Activated CD4-positive, alpha-beta T cell treated with anti-CD3 and anti-CD28 coated beads, Interleukin-2, amount 10 ng/mL, durations not matched to agents 24 days and 14 days (primary cell): ENCODE results near the gene ANKRD44. TPM values are rescaled to one million over a fixed set of nuclear protein-coding genes. Genes with fewer than 3 reads are reported as not detected.
A peak's percentile ranks its signal among the peaks of the same experiment; 100 is the strongest.

Source experiments
- DNase-seq: peaks from one replicate; pipeline ENCODE4 v3.0.0; 2022
- H3K27ac Mint-ChIP-seq: one replicate; pipeline ENCODE4 v1.8.0; 2022; ENCODE audit warnings: mild to moderate bottlenecking, mixed read lengths
- H3K27me3 Mint-ChIP-seq: one replicate; pipeline ENCODE4 v1.8.0; 2022; ENCODE audit warnings: mixed read lengths
- H3K36me3 Mint-ChIP-seq: one replicate; pipeline ENCODE4 v1.8.0; 2022; ENCODE audit warnings: low read depth, mild to moderate bottlenecking, mixed read lengths
- H3K4me1 Mint-ChIP-seq: one replicate; pipeline ENCODE4 v1.8.0; 2021; ENCODE audit warnings: mixed read lengths
- H3K4me3 Mint-ChIP-seq: one replicate; pipeline ENCODE4 v1.8.0; 2022; ENCODE audit warnings: mild to moderate bottlenecking, moderate library complexity, mixed read lengths
- H3K9me3 Mint-ChIP-seq: one replicate; pipeline ENCODE4 v1.8.0; 2021; ENCODE audit warnings: mixed read lengths
- intact Hi-C: fragments of 100-400 bp; cut with micrococcal nuclease; formaldehyde crosslinking; loops from one replicate; pipeline ENCODE4 v1.15.1; 2023
- total RNA-seq: library from RNA; stranded (reverse); gene quantifications from 2 replicates; pipeline ENCODE4 v1.2.3, GENCODE V29; 2022

ANKRD44 gene
- total RNA-seq, 1 donor from 2014 or later: 147 TPM

- peaks cover 25% of the 10 kb centered on the region for H3K36me3 Mint-ChIP-seq
- no peaks in the 10 kb centered on the region for H3K9me3 Mint-ChIP-seq
- peak overlapping the region; percentile 90 for H3K4me3 Mint-ChIP-seq
- intact Hi-C loops: loop anchor here (1.0 to 10.0 kb wide), 12 partner anchors 12 to 1764 kb away; partner anchors contain the start of genes COQ10B and PGAP1
- peaks cover 58% of the 10 kb centered on the region for H3K4me1 Mint-ChIP-seq
- H3K27ac Mint-ChIP-seq: peak overlapping the region; percentile 91
- DNase-seq: no peak
- no peaks in the 10 kb centered on the region for H3K27me3 Mint-ChIP-seq
These were observed 1.4 kb downstream of the ANKRD44 start for GRCh38 chr2:197308996-197309690.

GRCh38 chr2:197308585-197308984, 2.0 kb downstream of the ANKRD44 start:
- H3K27me3 Mint-ChIP-seq: no peaks in the 10 kb centered on the region
- H3K4me1 Mint-ChIP-seq: peaks cover 61% of the 10 kb centered on the region
- intact Hi-C loops: loop anchor here (1.0 to 10.0 kb wide), 11 partner anchors 11 to 1764 kb away; partner anchors contain the start of gene PGAP1
- peaks cover 25% of the 10 kb centered on the region for H3K36me3 Mint-ChIP-seq
- no peaks in the 10 kb centered on the region for H3K9me3 Mint-ChIP-seq
- peak; percentile 76 for DNase-seq
- H3K4me3 Mint-ChIP-seq: peak overlapping the region; percentile 90
- H3K27ac Mint-ChIP-seq: peak overlapping the region; percentile 91

- H3K4me3 Mint-ChIP-seq: peak overlapping the region; percentile 90
- peak overlapping the region; percentile 91 for H3K27ac Mint-ChIP-seq
- H3K27me3 Mint-ChIP-seq: no peaks in the 10 kb centered on the region
- intact Hi-C loops: loop anchor here (1.0 to 10.0 kb wide), 11 partner anchors 11 to 1763 kb away; partner anchors contain the start of gene PGAP1
- H3K36me3 Mint-ChIP-seq: peaks cover 26% of the 10 kb centered on the region
- no peaks in the 10 kb centered on the region for H3K9me3 Mint-ChIP-seq
- peaks cover 63% of the 10 kb centered on the region for H3K4me1 Mint-ChIP-seq
- peak; percentile 89 for DNase-seq
These were observed 2.6 kb downstream of the ANKRD44 start for GRCh38 chr2:197307933-197308521.

DNA sequence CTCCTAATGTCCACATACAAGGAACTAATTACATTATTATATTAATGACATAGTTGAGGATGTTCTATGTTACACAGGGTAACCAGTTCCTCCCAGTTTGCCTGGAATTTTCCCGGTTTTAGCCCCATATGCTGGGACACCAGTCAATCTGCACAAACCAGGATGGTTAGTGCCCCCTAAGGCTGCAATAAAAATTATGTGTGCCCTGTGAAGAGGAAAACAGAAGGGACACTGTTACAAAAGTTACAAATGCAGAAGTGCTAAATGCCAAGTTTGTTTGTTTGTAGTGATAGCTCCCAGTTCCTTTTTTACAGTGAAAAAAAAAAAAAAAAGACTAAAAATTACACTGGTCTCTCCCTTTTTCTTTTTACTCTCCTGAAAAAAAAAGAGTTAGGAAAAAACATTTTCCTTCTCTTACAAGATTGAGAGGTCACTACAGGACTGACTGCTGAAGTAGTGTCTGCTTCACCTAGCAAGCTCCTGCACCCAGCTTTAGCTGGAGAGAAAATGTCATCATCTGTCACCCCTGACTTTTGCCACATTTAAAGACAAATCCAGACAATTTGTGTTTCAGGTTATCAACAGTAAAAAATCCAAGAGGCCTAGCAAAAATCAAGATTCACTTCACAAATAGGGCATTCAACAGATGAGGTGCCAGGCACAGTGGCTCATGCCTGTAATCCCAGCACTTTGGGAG, 3.2 kb downstream of the ANKRD44 start:
- peaks cover 31% of the 10 kb centered on the region for H3K36me3 Mint-ChIP-seq
- intact Hi-C loops: loop anchor here (5.0 to 10.0 kb wide), 4 partner anchors 125 to 1763 kb away; partner anchors contain the start of gene PGAP1
- peak overlapping the region; percentile 91 for H3K27ac Mint-ChIP-seq
- H3K4me3 Mint-ChIP-seq: peak overlapping the region; percentile 90
- no peaks in the 10 kb centered on the region for H3K9me3 Mint-ChIP-seq
- no peak for DNase-seq
- no peaks in the 10 kb centered on the region for H3K27me3 Mint-ChIP-seq
- H3K4me1 Mint-ChIP-seq: peaks cover 66% of the 10 kb centered on the region

DNA sequence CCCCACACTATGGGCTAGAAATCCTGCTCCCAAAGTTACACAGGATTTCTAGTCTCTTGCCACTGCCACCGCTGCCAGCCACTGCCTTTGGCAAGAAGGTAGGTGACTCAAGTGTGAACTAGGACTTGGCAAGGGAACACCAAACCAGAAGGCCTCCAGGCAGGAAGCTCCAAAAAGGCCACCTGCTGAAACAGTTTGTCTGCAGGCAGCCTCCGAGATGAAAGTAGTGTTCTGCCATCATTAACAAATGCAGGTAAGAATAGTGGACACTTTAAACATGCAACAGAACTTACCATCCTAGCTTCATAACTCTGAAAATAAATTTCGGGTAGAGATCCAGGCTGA, 3.9 kb downstream of the ANKRD44 start:
- peak; percentile 79 for DNase-seq
- Mint-ChIP-seq H3K27me3 (no peaks in the 10 kb centered on the region), H3K4me3 (peak overlapping the region; percentile 90), H3K27ac (peak overlapping the region; percentile 91), H3K36me3 (peaks cover 36% of the 10 kb centered on the region), H3K4me1 (peaks cover 65% of the 10 kb centered on the region), H3K9me3 (no peaks in the 10 kb centered on the region)
- intact Hi-C loops: loop anchor here (5.0 to 10.0 kb wide), 4 partner anchors 126 to 1762 kb away; partner anchors contain the start of gene PGAP1

DNA sequence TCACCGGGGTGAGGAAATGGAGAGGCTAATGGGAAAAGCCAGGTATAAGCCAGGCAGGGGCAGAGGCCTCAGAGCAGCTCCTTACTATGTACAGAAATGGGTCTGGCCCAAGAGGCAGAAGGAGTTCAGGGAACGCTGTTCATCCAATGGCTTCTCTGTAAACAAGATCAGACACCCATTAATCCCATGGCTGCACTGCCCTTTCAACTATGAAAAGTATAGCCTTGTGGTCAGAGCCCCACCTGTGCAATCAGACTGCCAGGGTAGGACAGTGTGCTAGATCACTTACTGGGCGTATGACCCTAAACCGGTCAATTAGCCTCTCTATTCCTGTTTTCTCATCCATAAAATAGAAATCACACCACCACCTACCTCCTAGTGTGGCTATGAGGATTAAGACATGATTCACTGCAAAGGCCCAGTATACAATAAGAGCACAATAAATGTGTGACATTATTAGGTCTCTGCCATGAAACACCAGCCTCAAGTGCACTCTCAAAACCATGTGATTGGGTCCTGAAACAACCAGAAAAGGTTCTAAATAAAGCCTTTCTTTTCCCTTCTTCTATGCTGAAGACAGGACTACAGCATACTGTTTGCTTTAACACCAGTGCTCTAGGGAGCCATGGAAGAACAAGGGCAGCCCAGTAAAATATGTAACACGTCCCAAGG, 4.4 kb downstream of the ANKRD44 start:
- Mint-ChIP-seq H3K9me3 (no peaks in the 10 kb centered on the region), H3K27me3 (no peaks in the 10 kb centered on the region), H3K4me3 (peak overlapping the region; percentile 90), H3K36me3 (peaks cover 39% of the 10 kb centered on the region), H3K27ac (peak overlapping the region; percentile 91), H3K4me1 (peaks cover 64% of the 10 kb centered on the region)
- peak; percentile 67 for DNase-seq
- intact Hi-C loops: loop anchor here (5.0 to 10.0 kb wide), 4 partner anchors 126 to 1761 kb away; partner anchors contain the start of gene PGAP1

DNA sequence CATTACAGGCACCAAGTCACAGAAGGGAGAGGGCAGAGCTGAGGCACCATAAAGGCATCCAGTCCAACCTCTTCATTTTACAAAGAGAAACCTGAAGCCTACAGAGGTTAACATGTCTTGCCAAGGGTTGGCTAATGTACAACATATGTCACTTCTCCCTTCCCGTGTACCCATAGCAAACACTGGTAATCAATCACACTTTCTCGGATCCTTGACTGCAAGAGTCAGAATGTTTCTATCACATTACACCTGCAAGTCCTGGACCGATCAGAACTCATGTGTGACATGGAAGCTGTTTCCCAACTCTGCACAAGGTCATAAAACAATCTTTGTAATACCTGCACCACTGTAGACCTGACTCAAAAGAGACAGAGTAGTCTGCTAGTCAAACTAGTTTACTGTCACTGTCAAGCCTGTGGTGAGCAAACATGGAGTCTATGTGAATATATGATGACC, 6.0 kb downstream of the ANKRD44 start:
- Mint-ChIP-seq H3K27ac (peak overlapping the region; percentile 91), H3K9me3 (no peaks in the 10 kb centered on the region), H3K27me3 (no peaks in the 10 kb centered on the region), H3K36me3 (peaks cover 46% of the 10 kb centered on the region), H3K4me1 (peaks cover 72% of the 10 kb centered on the region), H3K4me3 (peak overlapping the region; percentile 90)
- DNase-seq: peak; percentile 77
- intact Hi-C loops: loop anchor here (1.0 to 10.0 kb wide), 5 partner anchors 10 to 1760 kb away; partner anchors contain the start of gene PGAP1

DNA sequence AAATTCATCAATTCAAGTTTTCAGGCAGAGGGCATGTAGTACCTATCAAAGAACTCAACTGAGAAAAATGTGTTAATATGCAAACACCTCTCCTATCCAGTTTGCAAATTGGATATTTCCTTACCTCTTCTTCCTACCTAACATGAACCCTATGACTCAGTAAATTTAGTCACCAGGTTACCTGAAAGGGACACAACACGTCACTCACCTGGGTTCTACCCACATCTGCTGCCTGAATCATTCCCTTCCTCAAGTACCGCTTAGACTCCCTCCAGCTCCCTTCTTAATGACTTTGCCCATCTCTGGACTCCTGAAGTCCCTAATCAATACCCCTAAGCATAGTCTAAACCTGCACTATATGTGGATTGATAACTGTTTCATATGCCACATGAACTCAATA, 10.4 kb downstream of the ANKRD44 start:
- Mint-ChIP-seq H3K4me3 (peak overlapping the region; percentile 3), H3K4me1 (peaks cover 77% of the 10 kb centered on the region), H3K27ac (peak overlapping the region; percentile 59), H3K27me3 (no peaks in the 10 kb centered on the region), H3K9me3 (peaks cover 5% of the 10 kb centered on the region), H3K36me3 (peaks cover 60% of the 10 kb centered on the region)
- no peak for DNase-seq
- intact Hi-C loops: loop anchor here (10.0 kb wide), 1 partner anchor 1755 kb away; no protein-coding TSS in a partner anchor

DNA sequence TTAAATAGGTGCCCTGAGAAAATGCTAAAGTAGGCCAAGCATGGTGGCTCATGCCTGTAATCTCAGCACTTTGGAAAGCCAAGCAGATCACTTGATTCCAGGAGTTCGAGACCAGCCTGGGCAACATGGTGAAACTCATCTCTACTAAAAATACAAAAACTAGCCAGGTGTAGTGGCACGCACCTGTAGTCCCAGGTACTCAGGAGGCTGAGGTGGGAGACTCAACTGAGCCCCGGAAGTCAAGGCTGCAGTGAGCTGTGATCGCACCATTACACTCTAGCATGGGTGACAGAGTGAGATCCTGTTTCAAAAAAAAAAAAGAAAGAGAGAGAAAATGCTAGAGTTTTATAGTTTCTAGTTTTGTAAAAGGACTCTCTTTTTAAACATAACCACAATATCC, 12.0 kb downstream of the ANKRD44 start:
- H3K27me3 Mint-ChIP-seq: no peaks in the 10 kb centered on the region
- peak overlapping the region; percentile 67 for H3K4me3 Mint-ChIP-seq
- peak; percentile 72 for DNase-seq
- intact Hi-C loops: loop anchor here (1.0 kb wide), 1 partner anchor 11 kb away; no protein-coding TSS in a partner anchor
- peak overlapping the region; percentile 90 for H3K27ac Mint-ChIP-seq
- peaks cover 5% of the 10 kb centered on the region for H3K9me3 Mint-ChIP-seq
- peaks cover 80% of the 10 kb centered on the region for H3K4me1 Mint-ChIP-seq
- peaks cover 57% of the 10 kb centered on the region for H3K36me3 Mint-ChIP-seq

GRCh38 chr2:197297772-197298318, 12.7 kb downstream of the ANKRD44 start:
- peak overlapping the region; percentile 67 for H3K4me3 Mint-ChIP-seq
- peaks cover 54% of the 10 kb centered on the region for H3K36me3 Mint-ChIP-seq

GRCh38 chr2:197297266-197297665, 13.3 kb downstream of the ANKRD44 start:
- Mint-ChIP-seq H3K4me1 (peaks cover 83% of the 10 kb centered on the region), H3K36me3 (peaks cover 52% of the 10 kb centered on the region), H3K4me3 (peak overlapping the region; percentile 78), H3K27me3 (no peaks in the 10 kb centered on the region), H3K27ac (peak overlapping the region; percentile 90), H3K9me3 (peaks cover 5% of the 10 kb centered on the region)
- no peak for DNase-seq
- intact Hi-C loops: loop anchor here (1.0 kb wide), 1 partner anchor 11 kb away; no protein-coding TSS in a partner anchor

More at GRCh38 chr2:197297772-197298318, 12.7 kb downstream of the ANKRD44 start:
- Mint-ChIP-seq H3K4me1 (peaks cover 83% of the 10 kb centered on the region), H3K27me3 (no peaks in the 10 kb centered on the region), H3K27ac (peak overlapping the region; percentile 90), H3K9me3 (peaks cover 5% of the 10 kb centered on the region)
- peak; percentile 68 for DNase-seq
- intact Hi-C loops: loop anchor here (1.0 kb wide), 2 partner anchors 10 to 11 kb away; no protein-coding TSS in a partner anchor

GRCh38 chr2:197296835-197297234, 13.7 kb downstream of the ANKRD44 start:
- H3K27me3 Mint-ChIP-seq: no peaks in the 10 kb centered on the region
- peaks cover 84% of the 10 kb centered on the region for H3K4me1 Mint-ChIP-seq
- H3K9me3 Mint-ChIP-seq: peaks cover 7% of the 10 kb centered on the region
- no peak for DNase-seq
- H3K4me3 Mint-ChIP-seq: peak overlapping the region; percentile 78
- H3K27ac Mint-ChIP-seq: peak overlapping the region; percentile 90
- intact Hi-C loops: loop anchor here (1.0 kb wide), 1 partner anchor 11 kb away; no protein-coding TSS in a partner anchor
- H3K36me3 Mint-ChIP-seq: peaks cover 53% of the 10 kb centered on the region
